Testis (tissue), 3 donors: ENCODE measurements around the gene NSMCE4A. TPM values are rescaled to one million over a fixed set of nuclear protein-coding genes. Genes with fewer than 3 reads are reported as not detected.

Experiments used
- DNase-seq: peaks from one replicate; pipeline ENCODE4 v3.0.0-alpha.2; 2019
- H3K27ac ChIP-seq, 2 donors: fragments of 200-600 bp; sonication (generic); one replicate each; pipeline ENCODE4 v1.5.1; 2019
- H3K27me3 ChIP-seq: fragments of 200-600 bp; sonication (generic); one replicate; pipeline ENCODE4 v1.5.1; 2019
- H3K36me3 ChIP-seq: fragments of 200-600 bp; sonication (generic); one replicate; pipeline ENCODE4 v1.5.1; 2017; ENCODE audit warnings: low read depth; ENCODE audit errors: missing control alignments
- H3K4me1 ChIP-seq: fragments of 200-600 bp; sonication (generic); one replicate; pipeline ENCODE4 v1.5.1; 2019
- H3K4me3 ChIP-seq, 2 donors: fragments of 200-600 bp; sonication (generic); one replicate each; pipeline ENCODE4 v1.5.1; 2017 to 2019
- H3K9me3 ChIP-seq: fragments of 200-600 bp; sonication (generic); one replicate; pipeline ENCODE4 v1.5.1; 2017
- POLR2A ChIP-seq: fragments of 450-650 bp; IDR thresholded peaks from one replicate; pipeline ENCODE4 v1.6.1; 2017; ENCODE audit warnings: antibody characterized with exemption, mild to moderate bottlenecking, moderate library complexity
- WGBS, 2 donors: methylation state at CpG; one replicate each; pipeline ENCODE4 v1.1.5; 2018; 5-methylcytosine and 5-hydroxymethylcytosine counted together
- intact Hi-C: fragments of 100-400 bp; cut with DNase I; formaldehyde crosslinking; loops from one replicate; pipeline ENCODE4 v1.15.1; 2023; ENCODE audit warnings: low total_unique reads
- polyA plus RNA-seq: library from polyadenylated mRNA; stranded (reverse); fragments of 350-450 nt; fragmentation: Illumina TruSeq; extraction: RNeasy Lipid Tissue Mini Kit (QIAGEN cat#74804); gene quantifications from one replicate; pipeline ENCODE4 v1.2.3, GENCODE V29; 2014; ENCODE audit warnings: low read depth, low replicate concordance; ENCODE audit not compliant: insufficient read depth
- total RNA-seq, 2 donors: library from RNA; depleted of rRNA; stranded (reverse); fragments of >200 nt; gene quantifications; one replicate each; pipeline ENCODE4 v1.2.3, GENCODE V29; 2016
- TF ChIP-seq, protein P1 (sequence below), 3 experiments: fragments of 450-650 bp in 2 of 3; fragments of 200-600 bp in 1 of 3; sonication (generic) in 1 of 3; IDR thresholded peaks; one replicate each; pipeline ENCODE4 v1.5.1; 2016 to 2019; ENCODE audit warnings: antibody characterized with exemption in 3 of 3, mild to moderate bottlenecking in 2 of 3, moderate library complexity in 1 of 3

Gene NSMCE4A
- total and polyA plus RNA-seq, 3 donors from 2014 or later: 15.6 to 33.7 (median 31.0) TPM

DNA sequence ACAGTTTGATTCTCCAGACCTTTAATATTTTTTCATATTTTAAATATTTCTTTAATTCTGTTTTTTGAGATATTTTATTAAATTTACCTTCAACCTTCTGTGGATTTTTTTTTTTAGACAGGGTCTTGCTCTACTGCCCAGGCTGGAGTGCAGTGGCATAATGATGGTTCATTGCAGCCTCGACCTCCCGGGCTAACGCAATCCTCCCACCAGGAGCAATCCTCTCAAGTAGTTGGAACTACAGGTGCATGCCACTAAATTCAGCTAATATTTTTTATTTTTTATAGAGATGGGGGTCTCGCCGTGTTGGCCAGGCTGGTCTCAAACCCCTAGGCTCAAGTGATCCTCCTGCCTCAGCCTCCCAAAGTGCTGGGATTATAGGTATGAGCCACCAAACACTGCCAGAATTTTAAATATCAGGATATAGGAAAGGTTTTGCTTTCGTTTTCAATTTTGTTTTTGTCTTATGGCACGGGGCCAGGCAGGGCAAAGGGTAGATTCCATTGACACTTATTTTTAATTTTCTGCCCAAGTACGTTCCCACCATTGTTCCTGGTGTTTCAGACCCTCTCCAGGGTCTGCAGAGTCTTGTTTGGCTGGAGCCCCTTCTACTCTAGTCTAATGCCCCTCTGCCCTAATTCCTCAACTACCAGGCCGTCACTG is 15.1 kb upstream of the NSMCE4A start:
- DNase-seq: no peak
- Histone ChIP-seq H3K4me3 (no peak overlapping the region), H3K27me3 (no peaks in the 10 kb centered on the region), H3K36me3 (no peaks in the 10 kb centered on the region), H3K9me3 (no peaks in the 10 kb centered on the region), H3K4me1 (no peaks in the 10 kb centered on the region), H3K27ac (no peak overlapping the region)
- no peak for TF ChIP-seq POLR2A
- TF ChIP-seq, protein P1, sequence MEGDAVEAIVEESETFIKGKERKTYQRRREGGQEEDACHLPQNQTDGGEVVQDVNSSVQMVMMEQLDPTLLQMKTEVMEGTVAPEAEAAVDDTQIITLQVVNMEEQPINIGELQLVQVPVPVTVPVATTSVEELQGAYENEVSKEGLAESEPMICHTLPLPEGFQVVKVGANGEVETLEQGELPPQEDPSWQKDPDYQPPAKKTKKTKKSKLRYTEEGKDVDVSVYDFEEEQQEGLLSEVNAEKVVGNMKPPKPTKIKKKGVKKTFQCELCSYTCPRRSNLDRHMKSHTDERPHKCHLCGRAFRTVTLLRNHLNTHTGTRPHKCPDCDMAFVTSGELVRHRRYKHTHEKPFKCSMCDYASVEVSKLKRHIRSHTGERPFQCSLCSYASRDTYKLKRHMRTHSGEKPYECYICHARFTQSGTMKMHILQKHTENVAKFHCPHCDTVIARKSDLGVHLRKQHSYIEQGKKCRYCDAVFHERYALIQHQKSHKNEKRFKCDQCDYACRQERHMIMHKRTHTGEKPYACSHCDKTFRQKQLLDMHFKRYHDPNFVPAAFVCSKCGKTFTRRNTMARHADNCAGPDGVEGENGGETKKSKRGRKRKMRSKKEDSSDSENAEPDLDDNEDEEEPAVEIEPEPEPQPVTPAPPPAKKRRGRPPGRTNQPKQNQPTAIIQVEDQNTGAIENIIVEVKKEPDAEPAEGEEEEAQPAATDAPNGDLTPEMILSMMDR (IDR thresholded peaks at IDR 0.05): no peak
- 88 to 90% methylated on average over 9 of the region's 9 CpGs for WGBS, 2 donors
- intact Hi-C loops: no loop called here

DNA sequence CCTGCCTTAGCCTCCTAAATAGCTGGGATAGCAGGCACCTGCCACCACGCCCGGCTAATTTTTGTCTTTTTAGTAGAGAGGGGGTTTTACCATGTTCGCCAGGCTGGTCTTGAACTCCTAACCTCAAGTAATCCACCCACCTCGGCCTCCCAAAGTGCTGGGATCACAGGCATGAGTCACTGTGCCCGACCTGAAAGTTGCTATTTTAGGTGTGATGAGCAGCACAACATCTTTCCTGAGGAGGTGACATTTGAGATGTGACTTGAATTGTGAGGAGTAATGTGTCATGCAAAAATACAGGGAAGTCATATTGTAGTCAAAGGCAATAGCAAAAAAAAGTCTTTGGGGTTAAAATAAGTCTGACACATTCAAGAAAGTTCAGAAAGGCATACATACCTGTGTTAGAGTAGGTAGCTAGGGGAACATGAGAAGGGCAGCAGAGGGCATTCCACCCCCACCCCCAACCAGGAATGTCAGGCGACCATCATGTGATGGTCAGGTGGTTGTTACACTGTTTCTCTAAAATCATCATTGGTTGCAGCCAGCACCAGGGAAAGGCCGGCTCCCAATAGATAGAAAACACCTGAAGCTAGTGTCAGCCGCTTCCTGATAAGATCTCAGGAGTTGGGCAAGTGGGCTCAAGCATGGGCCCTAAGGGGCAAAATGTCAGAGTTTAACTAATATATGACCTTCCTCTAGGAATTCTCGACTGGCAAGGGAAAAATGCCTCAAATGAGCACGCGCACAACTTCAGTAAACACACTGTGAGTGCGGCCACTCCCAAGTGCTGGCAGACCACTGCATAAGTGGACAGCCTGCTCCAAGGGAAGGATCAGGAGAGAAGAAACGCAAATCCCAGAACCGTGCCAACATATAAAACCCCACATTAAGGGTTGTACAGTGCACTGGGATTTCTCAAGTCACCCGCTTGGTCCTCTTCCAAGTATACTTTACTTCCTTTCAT is 13.6 kb upstream of the NSMCE4A start, which contains the start of gene TACC2:
TACC2 (plus strand) TSS at position 803 of the 964 bp plus-strand sequence. CDS start 32,819 bp downstream, outside the sequence.
- intact Hi-C loops: no loop called here
- TF ChIP-seq, protein P1 (IDR thresholded peaks at IDR 0.05): no peak
- TF ChIP-seq POLR2A: no peak
- 77 to 87% methylated on average over 13 to 15 of the region's 15 CpGs for whole genome bisulfite sequencing, 2 donors
- H3K27ac ChIP-seq: no peak within 1 kb of the TSS
- no peaks in the 10 kb centered on the region for H3K4me1 ChIP-seq
- no peaks in the 10 kb centered on the region for H3K36me3 ChIP-seq
- no peaks in the 10 kb centered on the region for H3K9me3 ChIP-seq
- no peak for DNase-seq
- no peaks in the 10 kb centered on the region for H3K27me3 ChIP-seq
- H3K4me3 ChIP-seq: no peak within 1 kb of the TSS

DNA sequence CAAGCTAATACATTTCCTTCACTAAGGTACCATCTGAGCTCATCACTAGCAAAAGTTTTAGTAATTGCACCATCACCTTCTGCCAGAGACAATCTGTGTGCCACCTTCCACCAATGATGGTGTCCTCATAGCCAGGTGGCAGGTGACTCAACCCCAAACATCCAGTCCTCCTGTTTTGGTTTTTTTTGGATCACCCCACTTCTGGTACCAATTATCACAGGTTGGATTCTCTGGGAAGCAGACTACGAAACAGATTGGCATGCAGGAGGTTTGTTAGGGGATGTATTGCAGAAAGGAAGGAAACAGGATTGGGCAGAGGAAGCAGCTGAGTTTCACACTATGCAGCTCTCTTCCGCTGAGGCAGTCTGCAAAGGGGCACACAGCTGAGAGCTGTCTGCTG is 9.4 kb upstream of the NSMCE4A start:
- Histone ChIP-seq H3K4me3 (no peak overlapping the region), H3K36me3 (no peaks in the 10 kb centered on the region), H3K27ac (no peak overlapping the region), H3K9me3 (no peaks in the 10 kb centered on the region), H3K27me3 (no peaks in the 10 kb centered on the region), H3K4me1 (no peaks in the 10 kb centered on the region)
- DNase-seq: no peak
- TF ChIP-seq, protein P1 (IDR thresholded peaks at IDR 0.05): no peak
- TF ChIP-seq POLR2A: no peak
- intact Hi-C loops: no loop called here
- 85 to 95% methylated on average over 2 of the region's 2 CpGs for WGBS, 2 donors

- no peak for TF ChIP-seq POLR2A
- TF ChIP-seq, protein P1 (IDR thresholded peaks at IDR 0.05): no peak
- Histone ChIP-seq H3K27ac (no peak overlapping the region), H3K4me3 (no peak overlapping the region), H3K27me3 (no peaks in the 10 kb centered on the region), H3K36me3 (no peaks in the 10 kb centered on the region), H3K4me1 (no peaks in the 10 kb centered on the region), H3K9me3 (no peaks in the 10 kb centered on the region)
- no peak for DNase-seq
- intact Hi-C loops: no loop called here
- WGBS, 2 donors: 90 to 92% methylated on average over 5 of the region's 5 CpGs
These were observed 8.8 kb upstream of the NSMCE4A start for GRCh38 chr10:121983852-121984251.
